SU-DHL-6 (cell line): ENCODE results near the gene C16orf54.

Experiments
- CTCF ChIP-seq: fragments of 200-600 bp; sonication (generic); IDR thresholded peaks from one replicate; pipeline ENCODE4 v1.5.1; 2017; ENCODE audit warnings: antibody characterized with exemption, mild to moderate bottlenecking, low read length, moderate library complexity; ENCODE audit not compliant: insufficient read depth, poor library complexity, severe bottlenecking
- EZH2phosphoT487 ChIP-seq: fragments of 200-600 bp; sonication (generic), shearing (Covaris generic); conservative IDR thresholded peaks from 2 replicates; pipeline ENCODE4 v1.6.1; 2018; ENCODE audit warnings: mild to moderate bottlenecking, antibody characterized with exemption, low read length, moderate library complexity, mixed read lengths

DNA sequence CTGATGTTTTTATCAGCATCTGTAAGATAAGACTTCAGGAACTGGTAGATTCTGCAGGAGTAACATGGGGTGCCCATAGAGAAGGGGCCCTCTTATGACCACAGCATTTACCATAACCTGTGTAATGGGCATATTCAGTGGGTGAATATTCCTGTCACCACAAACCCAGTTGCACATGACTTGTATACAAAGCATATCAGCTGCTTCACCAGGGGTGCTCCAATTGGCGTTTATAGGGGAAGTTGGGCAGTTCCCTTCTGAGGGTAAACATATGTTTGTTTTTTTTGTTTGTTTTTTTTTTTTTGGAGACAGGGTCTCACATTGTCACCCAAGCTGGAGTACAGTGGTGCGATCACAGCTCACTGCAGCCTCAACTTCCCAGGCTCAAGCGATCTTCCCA, 20.8 kb upstream of the C16orf54 start:
- TF ChIP-seq EZH2phosphoT487: no peak
- no peak for TF ChIP-seq CTCF
